Nephron (organoid): Measurements from ENCODE around the gene PCDHGA3.

Source experiments
- H3K27ac Mint-ChIP-seq, 3 experiments: 2 replicates each; pipeline ENCODE4 v1.8.0; 2020; ENCODE audit warnings: mixed read lengths in 3 of 3, mild to moderate bottlenecking in 2 of 3, moderate library complexity in 1 of 3
- H3K27me3 Mint-ChIP-seq: 2 replicates; pipeline ENCODE4 v1.8.0; 2021; ENCODE audit warnings: low read depth, mild to moderate bottlenecking, moderate library complexity, mixed read lengths
- H3K36me3 Mint-ChIP-seq: 2 replicates; pipeline ENCODE4 v1.8.0; 2020; ENCODE audit warnings: low read depth, mixed read lengths
- H3K4me1 Mint-ChIP-seq: 2 replicates; pipeline ENCODE4 v1.8.0; 2020; ENCODE audit warnings: mixed read lengths
- H3K4me3 Mint-ChIP-seq, 3 experiments: 2 replicates each; pipeline ENCODE4 v1.8.0; 2020; ENCODE audit warnings: mild to moderate bottlenecking in 3 of 3, mixed read lengths in 3 of 3, moderate library complexity in 2 of 3
- H3K9me3 Mint-ChIP-seq: 2 replicates; pipeline ENCODE4 v1.8.0; 2020; ENCODE audit warnings: mixed read lengths
- TF ChIP-seq, protein P1 (sequence below), 3 experiments: fragments of 200-600 bp; sonication (generic); IDR thresholded peaks; one replicate each; pipeline ENCODE4 v1.5.0; 2021; ENCODE audit warnings: antibody characterized with exemption in 3 of 3; ENCODE audit not compliant: unreplicated experiment in 3 of 3

The PCDHGA3 gene

DNA sequence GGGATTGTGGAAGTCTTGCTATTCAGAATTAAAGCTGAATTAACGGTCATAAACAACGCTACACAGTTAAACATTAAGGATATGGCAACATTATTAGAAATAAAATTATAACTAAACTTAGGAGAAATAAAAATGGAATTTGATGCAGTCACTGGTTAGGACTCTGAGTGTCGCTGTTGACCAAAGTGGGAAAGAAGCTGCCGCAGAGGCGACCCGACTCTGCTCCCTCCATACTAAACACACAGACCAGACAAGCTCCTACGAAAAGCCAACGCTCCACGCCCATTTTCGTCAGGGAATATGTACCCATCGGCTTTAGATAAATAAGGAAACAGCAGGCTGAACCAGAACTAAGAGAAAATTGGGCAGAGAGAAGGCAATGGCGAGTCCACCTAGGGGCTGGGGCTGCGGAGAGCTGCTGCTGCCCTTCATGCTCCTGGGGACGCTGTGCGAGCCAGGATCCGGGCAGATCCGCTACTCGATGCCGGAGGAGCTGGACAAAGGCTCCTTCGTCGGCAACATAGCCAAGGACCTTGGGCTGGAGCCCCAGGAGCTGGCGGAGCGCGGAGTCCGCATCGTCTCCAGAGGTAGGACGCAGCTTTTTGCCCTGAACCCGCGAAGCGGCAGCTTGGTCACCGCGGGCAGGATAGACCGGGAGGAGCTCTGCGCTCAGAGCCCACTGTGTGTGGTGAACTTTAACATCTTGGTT is 20.5 kb downstream of the PCDHGA3 start, which contains the start of gene PCDHGA5:
PCDHGA5 (plus strand) TSS at position 211 of the 709 bp plus-strand sequence; CDS start at position 380, 169 bp downstream.
- Mint-ChIP-seq H3K36me3 (peaks cover 32% of the 10 kb centered on the region), H3K9me3 (peaks cover 67% of the 10 kb centered on the region), H3K27me3 (no peaks in the 10 kb centered on the region), H3K27ac (no peak within 1 kb of the TSS), H3K4me1 (no peaks in the 10 kb centered on the region), H3K4me3 (no peak within 1 kb of the TSS)
- TF ChIP-seq, protein P1, sequence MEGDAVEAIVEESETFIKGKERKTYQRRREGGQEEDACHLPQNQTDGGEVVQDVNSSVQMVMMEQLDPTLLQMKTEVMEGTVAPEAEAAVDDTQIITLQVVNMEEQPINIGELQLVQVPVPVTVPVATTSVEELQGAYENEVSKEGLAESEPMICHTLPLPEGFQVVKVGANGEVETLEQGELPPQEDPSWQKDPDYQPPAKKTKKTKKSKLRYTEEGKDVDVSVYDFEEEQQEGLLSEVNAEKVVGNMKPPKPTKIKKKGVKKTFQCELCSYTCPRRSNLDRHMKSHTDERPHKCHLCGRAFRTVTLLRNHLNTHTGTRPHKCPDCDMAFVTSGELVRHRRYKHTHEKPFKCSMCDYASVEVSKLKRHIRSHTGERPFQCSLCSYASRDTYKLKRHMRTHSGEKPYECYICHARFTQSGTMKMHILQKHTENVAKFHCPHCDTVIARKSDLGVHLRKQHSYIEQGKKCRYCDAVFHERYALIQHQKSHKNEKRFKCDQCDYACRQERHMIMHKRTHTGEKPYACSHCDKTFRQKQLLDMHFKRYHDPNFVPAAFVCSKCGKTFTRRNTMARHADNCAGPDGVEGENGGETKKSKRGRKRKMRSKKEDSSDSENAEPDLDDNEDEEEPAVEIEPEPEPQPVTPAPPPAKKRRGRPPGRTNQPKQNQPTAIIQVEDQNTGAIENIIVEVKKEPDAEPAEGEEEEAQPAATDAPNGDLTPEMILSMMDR (IDR thresholded peaks at IDR 0.05; ENCODE audit: unreplicated experiment in 3 of 3): no peak

DNA sequence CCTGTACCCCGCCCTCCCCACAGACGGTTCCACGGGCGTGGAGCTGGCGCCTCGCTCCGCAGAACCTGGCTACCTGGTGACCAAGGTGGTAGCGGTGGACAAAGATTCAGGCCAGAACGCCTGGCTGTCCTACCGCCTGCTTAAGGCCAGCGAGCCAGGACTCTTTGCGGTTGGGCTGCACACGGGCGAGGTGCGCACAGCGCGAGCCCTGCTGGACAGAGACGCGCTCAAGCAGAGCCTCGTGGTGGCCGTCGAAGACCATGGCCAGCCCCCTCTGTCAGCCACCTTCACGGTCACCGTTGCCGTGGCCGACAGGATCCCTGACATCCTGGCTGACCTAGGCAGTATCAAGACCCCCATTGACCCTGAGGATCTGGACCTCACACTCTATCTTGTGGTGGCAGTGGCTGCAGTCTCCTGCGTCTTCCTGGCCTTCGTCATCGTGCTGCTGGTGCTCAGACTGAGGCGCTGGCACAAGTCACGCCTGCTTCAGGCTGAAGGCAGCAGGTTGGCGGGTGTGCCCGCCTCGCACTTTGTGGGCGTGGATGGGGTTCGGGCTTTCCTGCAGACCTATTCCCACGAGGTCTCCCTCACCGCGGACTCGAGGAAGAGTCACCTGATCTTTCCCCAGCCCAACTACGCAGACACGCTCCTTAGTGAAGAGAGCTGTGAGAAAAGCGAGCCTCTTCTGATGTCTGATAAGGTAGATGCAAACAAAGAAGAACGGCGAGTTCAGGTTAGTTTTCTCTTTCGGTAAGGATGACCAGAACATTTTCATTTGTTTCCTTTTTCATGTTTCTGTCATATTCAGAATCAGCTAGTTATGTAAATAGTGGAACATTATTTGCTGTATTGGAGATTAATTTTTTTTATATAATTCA is 22.6 kb downstream of the PCDHGA3 start:
- no peaks in the 10 kb centered on the region for H3K4me1 Mint-ChIP-seq
- no peak overlapping the region for H3K27ac Mint-ChIP-seq
- H3K27me3 Mint-ChIP-seq: no peaks in the 10 kb centered on the region

DNA sequence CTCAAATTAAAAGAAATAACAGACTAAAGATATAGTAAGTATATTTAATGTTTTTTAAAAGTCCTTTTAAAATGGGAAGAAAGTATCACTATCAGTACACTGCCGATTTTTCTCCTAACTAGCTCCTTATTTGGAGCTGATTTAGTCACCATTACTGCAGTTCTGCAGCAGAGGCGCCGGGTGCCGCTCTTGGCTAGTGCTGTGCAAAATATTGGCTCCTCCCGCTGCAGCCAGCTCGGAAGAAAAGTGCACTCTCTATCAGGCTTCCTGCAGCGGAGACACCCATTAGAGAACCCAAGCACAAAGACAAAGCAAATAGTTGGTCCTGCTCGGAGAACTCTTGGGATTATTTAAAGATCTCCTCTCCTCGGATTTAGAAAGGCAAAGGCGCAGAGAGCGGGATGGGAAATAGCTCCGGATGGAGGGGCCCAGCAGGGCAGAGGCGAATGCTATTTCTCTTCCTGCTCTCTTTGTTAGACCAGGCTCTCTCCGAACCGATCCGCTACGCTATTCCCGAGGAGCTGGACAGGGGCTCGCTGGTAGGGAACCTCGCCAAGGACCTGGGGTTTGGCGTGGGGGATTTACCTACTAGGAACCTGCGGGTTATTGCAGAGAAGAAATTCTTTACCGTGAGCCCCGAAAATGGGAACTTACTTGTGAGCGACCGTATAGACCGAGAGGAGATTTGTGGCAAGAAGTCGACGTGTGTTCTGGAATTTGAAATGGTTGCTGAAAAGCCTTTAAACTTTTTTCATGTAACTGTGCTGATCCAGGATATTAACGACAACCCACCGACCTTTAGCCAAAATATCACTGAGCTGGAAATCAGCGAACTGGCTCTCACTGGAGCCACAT is 26.6 kb downstream of the PCDHGA3 start, which contains the start of gene PCDHGB3:
PCDHGB3 (plus strand) TSS at position 249 of the 855 bp plus-strand sequence; CDS start at position 402, 153 bp downstream.
- no peak within 1 kb of the TSS for H3K27ac Mint-ChIP-seq
- no peak within 1 kb of the TSS for H3K4me3 Mint-ChIP-seq
- H3K27me3 Mint-ChIP-seq: no peaks in the 10 kb centered on the region
- peaks cover 62% of the 10 kb centered on the region for H3K9me3 Mint-ChIP-seq
- peaks cover 36% of the 10 kb centered on the region for H3K36me3 Mint-ChIP-seq
- TF ChIP-seq, protein P1 (IDR thresholded peaks at IDR 0.05; ENCODE audit: unreplicated experiment in 3 of 3): no peak
- no peaks in the 10 kb centered on the region for H3K4me1 Mint-ChIP-seq

More for the DNA sequence above, 22.6 kb downstream of the PCDHGA3 start:
- Mint-ChIP-seq H3K4me3 (no peak overlapping the region), H3K36me3 (peaks cover 32% of the 10 kb centered on the region), H3K9me3 (peaks cover 66% of the 10 kb centered on the region)
- TF ChIP-seq, protein P1 (IDR thresholded peaks at IDR 0.05; ENCODE audit: unreplicated experiment in 3 of 3): no peak

DNA sequence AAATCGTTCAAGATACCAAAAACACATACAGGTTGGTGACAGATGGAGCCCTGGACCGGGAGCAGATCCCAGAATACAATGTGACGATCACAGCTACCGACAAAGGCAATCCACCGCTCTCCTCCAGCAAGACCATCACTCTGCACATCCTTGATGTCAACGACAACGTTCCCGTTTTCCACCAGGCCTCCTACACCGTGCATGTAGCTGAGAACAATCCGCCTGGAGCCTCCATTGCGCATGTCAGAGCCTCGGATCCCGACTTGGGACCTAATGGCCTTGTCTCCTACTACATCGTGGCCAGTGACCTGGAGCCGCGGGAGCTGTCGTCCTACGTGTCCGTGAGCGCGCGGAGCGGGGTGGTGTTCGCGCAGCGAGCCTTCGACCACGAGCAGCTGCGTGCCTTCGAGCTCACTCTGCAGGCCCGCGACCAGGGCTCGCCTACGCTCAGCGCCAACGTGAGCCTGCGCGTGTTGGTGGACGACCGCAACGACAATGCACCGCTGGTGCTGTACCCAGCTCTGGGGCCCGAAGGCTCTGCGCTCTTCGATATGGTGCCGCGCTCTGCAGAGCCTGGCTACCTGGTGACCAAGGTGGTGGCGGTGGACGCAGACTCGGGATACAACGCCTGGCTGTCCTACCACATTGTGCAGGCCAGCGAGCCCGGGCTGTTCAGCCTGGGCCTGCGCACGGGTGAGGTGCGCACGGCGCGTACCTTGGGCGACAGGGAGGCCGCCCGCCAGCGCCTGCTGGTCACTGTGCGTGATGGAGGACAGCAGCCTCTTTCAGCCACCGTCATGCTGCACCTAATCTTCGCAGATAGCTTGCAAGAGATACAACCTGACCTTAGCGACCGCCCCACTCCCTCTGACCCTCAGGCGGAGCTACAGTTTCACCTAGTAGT is 28.2 kb downstream of the PCDHGA3 start:
- Mint-ChIP-seq H3K9me3 (peaks cover 61% of the 10 kb centered on the region), H3K36me3 (peaks cover 34% of the 10 kb centered on the region), H3K4me1 (no peaks in the 10 kb centered on the region), H3K27ac (no peak overlapping the region), H3K4me3 (no peak overlapping the region), H3K27me3 (no peaks in the 10 kb centered on the region)
- TF ChIP-seq, protein P1 (IDR thresholded peaks at IDR 0.05; ENCODE audit: unreplicated experiment in 3 of 3): no peak
